OCI-LY7 (cell line): ENCODE results near the gene ODF2. TPM values are rescaled to one million over a fixed set of nuclear protein-coding genes. Genes with fewer than 3 reads are reported as not detected.

ENCODE experiments used
- BruUV-seq: library from RNA; stranded (reverse); fragments of 400-500 nt; replicated peaks from 2 replicates; lab custom pipeline; 2021; lab: Mats Ljungman, UMichigan
- CTCF ChIA-PET: fragments of 300-600 bp; sonication (Branson Sonifier 250); formaldehyde crosslinking; loops from one replicate; lab custom pipeline; 2022; ENCODE audit warnings: antibody characterized with exemption; ENCODE audit not compliant: unreplicated experiment; lab: Charles Lee
- POLR2A ChIA-PET: fragments of 300-600 bp; sonication (Branson Sonifier 250); formaldehyde crosslinking; loops from one replicate; lab custom pipeline; 2022; ENCODE audit warnings: antibody characterized with exemption; lab: Charles Lee
- DNase-seq: peaks from one replicate; pipeline ENCODE4 v3.0.0-alpha.2; 2015; ENCODE audit warnings: low spot score
- H2AFZ ChIP-seq: fragments of 200-600 bp; sonication (generic), shearing (Covaris generic); 2 replicates; pipeline ENCODE4 v1.6.1; 2014; ENCODE audit warnings: mild to moderate bottlenecking, antibody characterized with exemption, low read length, moderate library complexity
- H3K27ac ChIP-seq: fragments of 200-600 bp; sonication (generic); 2 replicates; pipeline ENCODE4 v1.5.1; 2014; ENCODE audit warnings: mixed run types, low read depth, mild to moderate bottlenecking, moderate library complexity, low read length, inconsistent platforms; ENCODE audit not compliant: poor library complexity, severe bottlenecking
- H3K36me3 ChIP-seq: fragments of 200-600 bp; sonication (generic); 2 replicates; pipeline ENCODE4 v1.6.1; 2014; ENCODE audit warnings: mild to moderate bottlenecking, antibody characterized with exemption, low read length, moderate library complexity, mixed read lengths; ENCODE audit not compliant: insufficient read depth
- H3K4me1 ChIP-seq: fragments of 200-600 bp; sonication (generic); 2 replicates; pipeline ENCODE4 v1.5.1; 2014; ENCODE audit warnings: mild to moderate bottlenecking, low read length; ENCODE audit not compliant: insufficient read depth, poor library complexity, severe bottlenecking
- H3K4me2 ChIP-seq: fragments of 200-600 bp; sonication (generic); 2 replicates; pipeline ENCODE4 v1.6.1; 2014; ENCODE audit warnings: mild to moderate bottlenecking, low read length
- H3K4me3 ChIP-seq: fragments of 200-600 bp; sonication (generic); 2 replicates; pipeline ENCODE4 v1.5.1; 2014; ENCODE audit warnings: mild to moderate bottlenecking, low read depth, low read length; ENCODE audit not compliant: poor library complexity, severe bottlenecking
- H3K79me2 ChIP-seq: fragments of 200-600 bp; sonication (generic); 2 replicates; pipeline ENCODE4 v1.6.1; 2016; ENCODE audit warnings: low read depth, mild to moderate bottlenecking, low read length, moderate library complexity, mixed read lengths; ENCODE audit not compliant: insufficient read depth
- H3K9me2 ChIP-seq: fragments of 200-600 bp; sonication (generic); 2 replicates; pipeline ENCODE4 v1.6.1; 2016; ENCODE audit warnings: mild to moderate bottlenecking, low read length, mixed read lengths; ENCODE audit not compliant: insufficient read depth
- H3K9me3 ChIP-seq: fragments of 200-600 bp; sonication (generic); 2 replicates; pipeline ENCODE4 v1.6.1; 2014; ENCODE audit warnings: mild to moderate bottlenecking, mixed run types, low read length, mixed read lengths
- H4K20me1 ChIP-seq: fragments of 200-600 bp; sonication (generic); 2 replicates; pipeline ENCODE4 v1.6.1; 2014; ENCODE audit warnings: mild to moderate bottlenecking, antibody characterized with exemption, low read length, moderate library complexity, mixed read lengths; ENCODE audit not compliant: insufficient read depth
- CTCF ChIP-seq: fragments of 200-600 bp; sonication (generic); conservative IDR thresholded peaks from 2 replicates; pipeline ENCODE4 v1.5.1; 2014; ENCODE audit warnings: mild to moderate bottlenecking, antibody characterized with exemption, low read length, moderate library complexity, mixed read lengths
- EZH2phosphoT487 ChIP-seq: fragments of 200-600 bp; sonication (generic); IDR thresholded peaks from 2 replicates; pipeline ENCODE4 v1.6.1; 2018; ENCODE audit warnings: low read depth, borderline replicate concordance, mild to moderate bottlenecking, mixed run types, antibody characterized with exemption, low read length, moderate library complexity, mixed read lengths
- intact Hi-C: fragments of 100-400 bp; cut with micrococcal nuclease; formaldehyde crosslinking; loops from one replicate; pipeline ENCODE4 v1.10.0; 2022; ENCODE audit not compliant: unreplicated experiment
- total RNA-seq, 2 experiments: library from RNA; depleted of rRNA in 1 of 2; stranded (reverse); fragments of >200 nt in 1 of 2; shearing (Covaris generic) in 1 of 2; gene quantifications; 2 replicates each; pipeline ENCODE4 v1.2.3, GENCODE V29; 2014 to 2022

ODF2 gene
- total RNA-seq, 2 experiments from 2014 or later = 84.4 to 93.1 TPM

DNA sequence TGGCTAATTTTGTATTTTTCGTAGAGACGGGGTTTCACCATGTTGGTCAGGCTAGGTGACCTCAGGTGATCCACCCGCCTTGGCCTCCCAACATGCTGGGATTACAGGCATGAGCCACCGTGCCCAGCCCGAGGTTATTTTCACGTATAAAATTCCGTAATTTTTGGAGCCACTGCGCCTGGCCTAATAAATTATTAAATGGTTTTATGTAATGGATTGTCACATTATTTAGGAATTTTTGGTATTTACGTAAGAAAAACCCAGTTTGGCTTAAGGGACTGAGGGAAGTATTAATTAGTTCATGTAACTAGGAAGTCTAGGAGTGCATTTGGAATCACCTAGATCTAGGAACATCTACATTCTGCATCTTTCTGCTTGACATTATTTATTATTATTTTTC is 57.0 kb downstream of the ODF2 start:
- Histone ChIP-seq H3K36me3 (peaks cover 86% of the 10 kb centered on the region), H3K4me2 (no peak overlapping the region), H2AFZ (no peak overlapping the region), H3K4me3 (no peak overlapping the region), H3K9me2 (no peaks in the 10 kb centered on the region), H3K9me3 (no peaks in the 10 kb centered on the region), H3K4me1 (peaks cover 5% of the 10 kb centered on the region), H3K27ac (no peak overlapping the region), H4K20me1 (no peaks in the 10 kb centered on the region), H3K79me2 (no peaks in the 10 kb centered on the region)
- TF ChIP-seq EZH2phosphoT487 (no peak), CTCF (no peak)
- intact Hi-C loops = no loop called here
- DNase-seq = no peak
- CTCF ChIA-PET = no interaction called here
- BruUV-seq = no TSS peak
- POLR2A ChIA-PET = interaction anchor here (0.6 kb wide), 1 partner anchor 34 kb away, joined by 3 read pairs; no protein-coding TSS in a partner anchor

DNA sequence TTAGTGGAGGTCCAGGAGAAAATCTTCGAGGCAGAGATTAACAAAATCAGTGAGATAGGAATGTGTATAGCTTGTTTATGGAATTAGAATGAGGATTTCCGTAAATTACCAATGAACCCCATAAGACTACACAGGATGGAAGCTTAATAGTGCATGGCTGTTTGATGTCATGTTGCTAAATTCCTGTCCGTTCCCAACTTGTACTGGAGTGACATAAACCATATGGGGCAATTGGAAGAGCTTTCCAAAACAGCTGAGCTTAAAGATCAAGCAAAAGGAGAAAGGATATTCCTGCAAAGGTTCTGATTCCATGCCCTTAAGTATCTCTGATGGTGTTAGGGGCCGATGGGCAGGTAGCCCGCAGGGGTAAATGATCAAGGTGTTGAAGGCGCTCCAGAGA is 66.2 kb downstream of the ODF2 start:
- Histone ChIP-seq H3K9me3 (no peaks in the 10 kb centered on the region), H3K9me2 (no peaks in the 10 kb centered on the region), H3K36me3 (peaks cover 81% of the 10 kb centered on the region), H4K20me1 (no peaks in the 10 kb centered on the region), H3K79me2 (no peaks in the 10 kb centered on the region), H3K4me3 (no peak overlapping the region), H3K4me2 (no peak overlapping the region), H2AFZ (no peak overlapping the region), H3K4me1 (no peaks in the 10 kb centered on the region), H3K27ac (no peak overlapping the region)
- BruUV-seq = no TSS peak
- ChIA-PET CTCF (no interaction called here), POLR2A (no interaction called here)
- no peak for TF ChIP-seq EZH2phosphoT487
- TF ChIP-seq CTCF = no peak
- intact Hi-C loops = no loop called here
- no peak for DNase-seq

- H3K4me3 ChIP-seq = no peak overlapping the region
- H3K9me2 ChIP-seq = no peaks in the 10 kb centered on the region
- intact Hi-C loops = no loop called here
- no peak overlapping the region for H2AFZ ChIP-seq
- TF ChIP-seq CTCF = no peak
- TF ChIP-seq EZH2phosphoT487 = no peak
- H3K79me2 ChIP-seq = no peaks in the 10 kb centered on the region
- no peaks in the 10 kb centered on the region for H3K9me3 ChIP-seq
- no peak overlapping the region for H3K4me2 ChIP-seq
- H3K4me1 ChIP-seq = no peaks in the 10 kb centered on the region
- H4K20me1 ChIP-seq = no peaks in the 10 kb centered on the region
- ChIA-PET CTCF (no interaction called here), POLR2A (no interaction called here)
- peaks cover 75% of the 10 kb centered on the region for H3K36me3 ChIP-seq
- BruUV-seq = no TSS peak
- no peak for DNase-seq
- no peak overlapping the region for H3K27ac ChIP-seq
Measured at GRCh38 chr9:128523199-128523925, 67.6 kb downstream of the ODF2 start.
